ENCODE data around the gene WNK2.
A peak's percentile ranks its signal among the peaks of the same experiment; 100 is the strongest.

WNK2 gene

DNA sequence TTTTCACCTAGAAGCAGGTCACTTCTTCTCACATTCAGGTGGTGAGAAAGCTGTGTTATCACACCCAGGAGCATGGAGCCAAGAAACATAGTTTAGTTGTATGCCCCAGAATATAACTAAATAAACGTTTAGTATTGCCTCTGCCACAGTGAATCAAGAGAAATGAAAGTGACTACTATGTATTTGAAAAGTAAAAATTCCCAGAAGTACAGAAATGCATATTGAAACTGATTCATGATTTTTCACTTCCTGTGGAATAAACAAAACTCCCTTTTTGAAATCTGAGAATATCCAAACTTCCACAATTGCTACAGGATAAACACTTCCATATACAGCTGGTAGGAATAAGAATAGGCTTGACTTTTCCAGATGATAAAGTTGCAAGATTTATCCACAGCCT, 34.6 kb upstream of the WNK2 start:
- peaks cover 11% of the 10 kb centered on the region for H3K9me3 Mint-ChIP-seq
- TF ChIP-seq, protein P1, sequence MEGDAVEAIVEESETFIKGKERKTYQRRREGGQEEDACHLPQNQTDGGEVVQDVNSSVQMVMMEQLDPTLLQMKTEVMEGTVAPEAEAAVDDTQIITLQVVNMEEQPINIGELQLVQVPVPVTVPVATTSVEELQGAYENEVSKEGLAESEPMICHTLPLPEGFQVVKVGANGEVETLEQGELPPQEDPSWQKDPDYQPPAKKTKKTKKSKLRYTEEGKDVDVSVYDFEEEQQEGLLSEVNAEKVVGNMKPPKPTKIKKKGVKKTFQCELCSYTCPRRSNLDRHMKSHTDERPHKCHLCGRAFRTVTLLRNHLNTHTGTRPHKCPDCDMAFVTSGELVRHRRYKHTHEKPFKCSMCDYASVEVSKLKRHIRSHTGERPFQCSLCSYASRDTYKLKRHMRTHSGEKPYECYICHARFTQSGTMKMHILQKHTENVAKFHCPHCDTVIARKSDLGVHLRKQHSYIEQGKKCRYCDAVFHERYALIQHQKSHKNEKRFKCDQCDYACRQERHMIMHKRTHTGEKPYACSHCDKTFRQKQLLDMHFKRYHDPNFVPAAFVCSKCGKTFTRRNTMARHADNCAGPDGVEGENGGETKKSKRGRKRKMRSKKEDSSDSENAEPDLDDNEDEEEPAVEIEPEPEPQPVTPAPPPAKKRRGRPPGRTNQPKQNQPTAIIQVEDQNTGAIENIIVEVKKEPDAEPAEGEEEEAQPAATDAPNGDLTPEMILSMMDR (IDR thresholded peaks at IDR 0.05) = no peak
- no peaks in the 10 kb centered on the region for H3K36me3 Mint-ChIP-seq (ENCODE audit: low read depth)
- H3K27ac Mint-ChIP-seq = no peak overlapping the region
- DNase-seq = no peak
- H3K27me3 Mint-ChIP-seq (ENCODE audit: low read depth, poor library complexity) = peaks cover 7% of the 10 kb centered on the region
- peaks cover 7% of the 10 kb centered on the region for H3K4me1 Mint-ChIP-seq
- no peak overlapping the region for H3K4me3 Mint-ChIP-seq

- H3K4me1 Mint-ChIP-seq = peaks cover 21% of the 10 kb centered on the region
- H3K4me3 Mint-ChIP-seq = no peak overlapping the region
- H3K36me3 Mint-ChIP-seq (ENCODE audit: low read depth) = no peaks in the 10 kb centered on the region
- peaks cover 11% of the 10 kb centered on the region for H3K9me3 Mint-ChIP-seq
- H3K27ac Mint-ChIP-seq = no peak overlapping the region
- H3K27me3 Mint-ChIP-seq (ENCODE audit: low read depth, poor library complexity) = peaks cover 7% of the 10 kb centered on the region
- no peak for DNase-seq
- TF ChIP-seq, protein P1 (IDR thresholded peaks at IDR 0.05) = no peak
These were observed 32.7 kb upstream of the WNK2 start for GRCh38 chr9:93151097-93151784.

DNA sequence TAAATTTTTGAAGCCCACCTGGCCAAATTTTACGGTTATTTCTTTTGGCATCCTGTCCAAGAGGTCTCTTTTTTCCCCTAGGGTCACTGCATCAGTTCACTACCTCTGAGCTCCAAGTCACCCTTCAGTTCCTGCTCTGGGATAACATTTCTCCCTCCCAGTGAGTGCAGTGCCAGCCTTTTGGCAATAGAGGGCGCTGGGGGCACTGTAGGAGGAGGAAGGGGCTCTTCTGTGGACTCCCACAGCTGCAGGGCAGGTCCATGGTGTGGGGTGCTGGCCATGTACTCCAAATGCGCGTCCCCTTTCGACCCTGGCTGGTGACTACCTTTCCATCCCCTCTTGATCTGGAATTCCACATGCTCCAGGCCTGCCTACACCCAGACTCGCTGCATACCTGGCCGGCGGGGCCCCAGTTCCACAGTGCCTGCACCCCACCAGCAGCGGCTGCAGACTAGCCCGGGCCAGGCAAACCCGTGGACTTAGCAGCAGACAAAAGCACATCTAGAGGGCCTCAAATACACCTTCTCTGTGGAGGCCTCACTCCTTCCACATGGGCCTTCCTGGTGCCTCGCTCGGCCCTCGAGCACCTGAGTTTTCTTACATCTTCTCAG, 29.5 kb upstream of the WNK2 start:
- Mint-ChIP-seq H3K27me3 (ENCODE audit: low read depth, poor library complexity) (peaks cover 6% of the 10 kb centered on the region), H3K9me3 (peaks cover 1% of the 10 kb centered on the region), H3K27ac (no peak overlapping the region), H3K4me3 (no peak overlapping the region), H3K36me3 (ENCODE audit: low read depth) (no peaks in the 10 kb centered on the region), H3K4me1 (peaks cover 21% of the 10 kb centered on the region)
- TF ChIP-seq, protein P1 (IDR thresholded peaks at IDR 0.05) = peak; percentile 74
- DNase-seq = peak; percentile 73

GRCh38 chr9:93155716-93156474, 28.0 kb upstream of the WNK2 start:
- Mint-ChIP-seq H3K36me3 (ENCODE audit: low read depth) (no peaks in the 10 kb centered on the region), H3K4me1 (peaks cover 35% of the 10 kb centered on the region), H3K9me3 (no peaks in the 10 kb centered on the region), H3K27ac (no peak overlapping the region), H3K27me3 (ENCODE audit: low read depth, poor library complexity) (peaks cover 7% of the 10 kb centered on the region), H3K4me3 (no peak overlapping the region)
- TF ChIP-seq, protein P1 (IDR thresholded peaks at IDR 0.05) = no peak
- no peak for DNase-seq

DNA sequence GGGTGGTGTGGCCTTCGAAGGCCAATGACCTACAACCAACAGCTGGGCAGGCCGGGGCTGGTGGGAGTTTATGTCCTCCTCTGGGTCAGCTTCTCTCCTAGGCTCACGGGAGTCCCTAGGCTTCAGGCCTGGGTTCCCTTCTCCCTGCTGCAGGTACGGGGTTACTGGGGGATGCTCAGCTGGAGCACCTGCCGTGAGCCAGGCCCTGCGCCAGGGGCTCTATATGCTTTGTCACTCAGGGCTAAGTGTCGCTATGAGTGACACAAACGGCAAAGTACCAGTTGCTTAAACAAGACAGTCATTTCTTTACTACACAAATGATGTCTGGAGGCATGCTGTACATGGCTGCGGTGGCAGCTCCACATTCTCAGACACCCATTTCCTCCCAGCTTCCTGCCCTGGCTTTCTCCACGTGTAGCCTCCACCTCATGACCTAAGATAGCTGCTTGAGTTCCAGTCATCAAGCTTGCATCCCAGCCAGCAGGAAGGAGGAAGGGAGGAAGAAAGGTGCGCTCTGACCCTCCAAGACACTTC, 27.4 kb upstream of the WNK2 start:
- H3K27ac Mint-ChIP-seq = no peak overlapping the region

More for the DNA sequence above, 27.4 kb upstream of the WNK2 start:
- H3K4me1 Mint-ChIP-seq = peaks cover 35% of the 10 kb centered on the region
- H3K36me3 Mint-ChIP-seq (ENCODE audit: low read depth) = no peaks in the 10 kb centered on the region
- no peak for DNase-seq
- H3K9me3 Mint-ChIP-seq = no peaks in the 10 kb centered on the region
- TF ChIP-seq, protein P1 (IDR thresholded peaks at IDR 0.05) = no peak
- H3K27me3 Mint-ChIP-seq (ENCODE audit: low read depth, poor library complexity) = peaks cover 12% of the 10 kb centered on the region
- no peak overlapping the region for H3K4me3 Mint-ChIP-seq
